Transverse colon (tissue), 4 donors: ENCODE measurements around the gene MESP2.

Experiments used
- CTCF ChIP-seq, 5 experiments: fragments of 200-600 bp in 3 of 5; fragments of 450-650 bp in 2 of 5; sonication (generic) in 3 of 5; IDR thresholded peaks; 1 replicate in 2 of 5; 2 replicates in 3 of 5; pipeline ENCODE4 v1.5.1; 2016 to 2017; ENCODE audit warnings: antibody characterized with exemption in 5 of 5, inconsistent platforms in 3 of 5, mild to moderate bottlenecking in 2 of 5, moderate library complexity in 1 of 5
- POLR2A ChIP-seq: fragments of 450-650 bp; IDR thresholded peaks from one replicate; pipeline ENCODE4 v1.6.1; 2016; ENCODE audit warnings: antibody characterized with exemption, mild to moderate bottlenecking, moderate library complexity
- POLR2AphosphoS5 ChIP-seq, 3 donors: sonication (generic); formaldehyde crosslinking; IDR thresholded peaks; one replicate each; pipeline ENCODE4 v1.6.1; 2016; ENCODE audit warnings: antibody characterized with exemption in 3 of 3

DNA sequence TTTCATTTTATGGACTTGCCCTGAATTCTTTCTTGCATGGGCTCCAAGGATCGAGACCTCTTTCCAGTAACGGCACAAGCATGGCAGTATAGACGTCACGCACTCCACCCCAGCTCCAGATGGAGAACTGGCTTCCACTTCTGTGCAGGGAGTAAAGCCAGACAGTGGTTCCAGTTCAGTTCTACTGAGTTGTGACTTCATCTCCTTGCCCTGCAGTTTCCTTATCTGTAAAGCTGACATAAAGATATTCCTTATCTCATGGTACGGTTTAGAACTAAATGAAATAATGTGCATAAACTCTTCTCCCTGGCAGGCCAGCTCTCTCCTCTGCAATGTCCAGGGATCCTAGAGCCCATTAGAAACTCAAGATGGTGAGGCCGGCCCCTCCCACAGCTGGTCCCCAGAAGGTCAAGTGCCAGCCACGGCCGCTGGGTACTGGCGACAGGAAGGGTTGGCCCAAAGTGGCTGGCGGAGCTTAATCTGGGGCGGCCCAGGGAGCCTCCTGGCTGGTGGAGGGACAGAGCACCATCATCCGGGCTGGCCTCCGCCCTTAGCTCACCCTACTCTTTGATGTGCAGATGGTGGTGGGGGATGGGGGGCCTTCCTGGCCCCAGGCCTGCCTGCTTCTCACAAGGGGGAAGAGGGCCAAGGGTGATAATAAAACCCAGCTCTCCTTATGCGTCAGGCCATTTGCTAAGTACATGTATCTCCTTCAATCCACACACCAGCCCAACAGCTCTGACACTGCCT is 7.2 kb downstream of the MESP2 start:
- TF ChIP-seq POLR2AphosphoS5 (IDR thresholded peaks at IDR 0.05), result no peak
- no peak for TF ChIP-seq CTCF (IDR thresholded peaks at IDR 0.05)
- TF ChIP-seq POLR2A, result no peak
